K562 (cell line): Measurements from ENCODE around the gene CUL9. TPM values are rescaled to one million over a fixed set of nuclear protein-coding genes. Genes with fewer than 3 reads are reported as not detected.

Experiments used
- ATAC-seq: fragments of 200-7000 bp; cut with Tn5 transposase; 3 replicates; pipeline ENCODE4 v1.9.1; 2020; ENCODE audit warnings: moderate library complexity
- BruUV-seq: library from RNA; stranded (reverse); fragments of 400-500 nt; replicated peaks from 2 replicates; lab custom pipeline; 2021; lab: Mats Ljungman, UMichigan
- CTCF ChIA-PET: fragments of 300-600 bp; formaldehyde crosslinking; extraction: SDS; loops from one replicate; lab custom pipeline; 2021; ENCODE audit warnings: low intra/inter-chr PET ratio; lab: Yijun Ruan, JAX
- POLR2A ChIA-PET: fragments of 300-600, 350-650 bp; sonication (Branson Sonifier 250); formaldehyde crosslinking; extraction: SDS; loops from one replicate; lab custom pipeline; 2021; ENCODE audit warnings: antibody characterized with exemption, inconsistent platforms; lab: Yijun Ruan, JAX
- DNase-seq, 4 experiments: peaks; one replicate each; pipeline versions ENCODE4 v3.0.0 to v3.0.0-alpha.2; 2011 to 2018; ENCODE audit warnings: low spot score in 3 of 4, mixed read lengths in 3 of 4; ENCODE audit errors: extremely low read depth in 1 of 4
- FAIRE-seq: peaks from 2 replicates; lab custom pipeline; 2011; peaks lifted over from hg19 to GRCh38; lab: Jason Lieb, UNC
- H2AFZ ChIP-seq: 2 replicates; pipeline ENCODE4 v1.6.0; 2011; ENCODE audit warnings: low read depth, low read length, control low read depth, inconsistent platforms
- H3K27ac ChIP-seq: fragments of 200-600 bp; 3 replicates; pipeline ENCODE4 v1.8.0; 2011; ENCODE audit warnings: low read depth, mild to moderate bottlenecking, control low read depth, inconsistent platforms, low read length, moderate library complexity, mixed read lengths; ENCODE audit errors: extremely low read depth
- H3K27me3 ChIP-seq, 2 experiments: fragments of 300-600 bp in 1 of 2; 2 replicates in 1 of 2; 3 replicates in 1 of 2; pipeline versions ENCODE4 v1.6.0 to v1.8.0; 2011; ENCODE audit warnings: inconsistent platforms in 2 of 2, low read length in 2 of 2, mild to moderate bottlenecking in 1 of 2, mixed read lengths in 1 of 2, moderate library complexity in 1 of 2; ENCODE audit not compliant: control insufficient read depth in 2 of 2, insufficient read depth in 2 of 2
- H3K36me3 ChIP-seq: fragments of 300-600 bp; 3 replicates; pipeline ENCODE4 v1.8.0; 2011; ENCODE audit warnings: mild to moderate bottlenecking, low read length, inconsistent platforms; ENCODE audit not compliant: control insufficient read depth, insufficient read depth
- H3K4me1 ChIP-seq, 2 experiments: fragments of 200-600 bp in 1 of 2; replicated peaks in 1 of 2; 2 replicates in 1 of 2; 3 replicates in 1 of 2; pipeline versions ENCODE4 v1.5.1 to v1.8.0; 2011; ENCODE audit warnings: inconsistent platforms in 2 of 2, low read length in 2 of 2, mild to moderate bottlenecking in 1 of 2, mixed read lengths in 1 of 2, moderate library complexity in 1 of 2; ENCODE audit not compliant: control insufficient read depth in 2 of 2, insufficient read depth in 2 of 2
- H3K4me2 ChIP-seq: 2 replicates; pipeline ENCODE4 v1.6.1; 2011; ENCODE audit warnings: low read length, control low read depth, inconsistent platforms, mixed read lengths; ENCODE audit not compliant: insufficient read depth
- H3K4me3 ChIP-seq: fragments of 200-600 bp; sonication (generic), shearing (Covaris generic); 2 replicates; pipeline ENCODE4 v1.5.1; 2016; ENCODE audit warnings: control low read depth, inconsistent platforms
- H3K79me2 ChIP-seq: fragments of 200-600 bp; 3 replicates; pipeline ENCODE4 v1.8.0; 2011; ENCODE audit warnings: low read length, inconsistent platforms; ENCODE audit not compliant: control insufficient read depth, insufficient read depth
- H3K9ac ChIP-seq, 2 experiments: 2 replicates each; pipeline versions ENCODE4 v1.6.0 to v1.6.1; 2011; ENCODE audit warnings: low read depth in 2 of 2, low read length in 2 of 2, control low read depth in 1 of 2, inconsistent platforms in 1 of 2, mild to moderate bottlenecking in 1 of 2, mixed read lengths in 1 of 2; ENCODE audit not compliant: insufficient read depth in 1 of 2
- H3K9me1 ChIP-seq: one replicate; pipeline ENCODE4 v1.6.0; 2011; ENCODE audit warnings: inconsistent platforms, mild to moderate bottlenecking, low read length, moderate library complexity; ENCODE audit not compliant: control insufficient read depth, insufficient read depth
- H3K9me3 ChIP-seq: replicated peaks from 2 replicates; pipeline ENCODE4 v1.5.1; 2011; ENCODE audit warnings: low read depth, low read length, inconsistent platforms; ENCODE audit not compliant: control insufficient read depth, insufficient read depth
- H4K20me1 ChIP-seq: replicated peaks from 2 replicates; pipeline ENCODE4 v1.6.1; 2011; ENCODE audit warnings: low read length, inconsistent platforms, mixed read lengths; ENCODE audit not compliant: control insufficient read depth, insufficient read depth
- CAMTA2 ChIP-seq: fragments of 250-450 bp; sonication (Bioruptor Pico); conservative IDR thresholded peaks from 2 replicates; pipeline ENCODE4 v1.5.1; 2022
- FOS ChIP-seq: IDR thresholded peaks from 3 replicates; pipeline ENCODE4 v1.6.1; 2011; ENCODE audit not compliant: insufficient read length; ENCODE audit errors: extremely low read depth
- KAT8 ChIP-seq: fragments of 450-650 bp; IDR thresholded peaks from 2 replicates; pipeline ENCODE4 v1.6.1; 2016; ENCODE audit warnings: low read depth, mild to moderate bottlenecking
- KDM1A ChIP-seq, 2 experiments: fragments of 450-650 bp; IDR thresholded peaks; 2 replicates each; pipeline ENCODE4 v1.6.1; 2016; ENCODE audit warnings: mild to moderate bottlenecking in 2 of 2
- NR2F6 ChIP-seq: fragments of 450-650 bp; formaldehyde crosslinking; IDR thresholded peaks from 2 replicates; pipeline ENCODE4 v1.4.0; 2020; ENCODE audit warnings: mild to moderate bottlenecking
- NRF1 ChIP-seq, 2 experiments: fragments of 450-650 bp; IDR thresholded peaks in 1 of 2; conservative IDR thresholded peaks in 1 of 2; 2 replicates each; pipeline ENCODE4 v1.6.1; 2014; ENCODE audit warnings: mild to moderate bottlenecking in 2 of 2
- POLR2G ChIP-seq: fragments of 200-400 bp; formaldehyde crosslinking; IDR thresholded peaks from 2 replicates; pipeline ENCODE4 v1.6.1; 2017; ENCODE audit warnings: low read depth, mild to moderate bottlenecking, antibody characterized with exemption, low read length, moderate library complexity
- RBFOX2 ChIP-seq: fragments of 200-400 bp; formaldehyde crosslinking; IDR thresholded peaks from 2 replicates; pipeline ENCODE4 v1.6.1; 2017; ENCODE audit warnings: low read depth, mild to moderate bottlenecking, low read length, moderate library complexity
- SIN3A ChIP-seq, 2 experiments: fragments of 150-350 bp in 1 of 2; IDR thresholded peaks; 2 replicates each; pipeline ENCODE4 v1.6.1; 2011 to 2016; ENCODE audit warnings: borderline replicate concordance in 2 of 2, low read depth in 2 of 2, low read length in 2 of 2, mild to moderate bottlenecking in 2 of 2, moderate library complexity in 2 of 2; ENCODE audit not compliant: control insufficient read depth in 1 of 2
- SRF ChIP-seq, 2 experiments: fragments of 250-450, 450-650 bp in 1 of 2; sonication (Bioruptor Pico) in 1 of 2; sonication (generic) in 1 of 2; formaldehyde crosslinking; IDR thresholded peaks; 2 replicates each; pipeline versions ENCODE4 v1.5.0 to v1.5.1; 2020 to 2022; ENCODE audit warnings: mild to moderate bottlenecking in 1 of 2, missing genetic modification reagents in 1 of 2
- WGBS: fragments of 100-300 bp; shearing (Covaris generic); methylation state at CpG from one replicate; pipeline ENCODE4 v1.1.6; 2016; ENCODE audit warnings: low coverage, mixed read lengths; ENCODE audit not compliant: insufficient coverage; ENCODE audit errors: missing lambda C conversion rate; 5-methylcytosine and 5-hydroxymethylcytosine counted together
- in situ Hi-C: fragments of 300-500 bp; cut with MboI; formaldehyde crosslinking; loops from 4 replicates; pipeline ENCODE4 v1.15.0; 2018; ENCODE audit warnings: inconsistent platforms, mixed read lengths
- intact Hi-C: fragments of 100-400 bp; cut with micrococcal nuclease; formaldehyde crosslinking; loops from 2 replicates; pipeline ENCODE4 v1.14.2; 2022
- polyA plus RNA-seq, 8 experiments: library from polyadenylated mRNA; depleted of rRNA in 4 of 8; stranded (reverse) in 5 of 8; unstranded in 3 of 8; fragments of >200 nt; fragmentation: Nextera tagmentation in 2 of 8; fragmentation: Illumina TruSeq in 1 of 8; extraction: Ambion mirVana in 2 of 8; extraction: Trizol in 1 of 8; gene quantifications; 2 replicates each; pipeline versions ENCODE4 v1.2.1 to v1.2.3, GENCODE V29; 2011 to 2014; ENCODE audit warnings: inconsistent platforms in 1 of 8, missing spikeins in 1 of 8
- total RNA-seq, 7 experiments: library from RNA; depleted of rRNA in 6 of 7; stranded (reverse); fragments of >200 nt in 6 of 7; fragmentation: Illumina TruSeq in 2 of 7; extraction: Trizol in 2 of 7; gene quantifications; 2 replicates each; pipeline versions ENCODE4 v1.2.1 to v1.2.3, GENCODE V29; 2011 to 2021; ENCODE audit warnings: low replicate concordance in 1 of 7
- TF ChIP-seq, protein P1 (sequence below): sonication (generic); formaldehyde crosslinking; IDR thresholded peaks from 2 replicates; pipeline ENCODE4 v1.8.0; 2022; ENCODE audit warnings: missing genetic modification reagents, mild to moderate bottlenecking, moderate library complexity, borderline replicate concordance

The CUL9 gene
- total and polyA plus RNA-seq, 9 of the 15 experiments (the other 6 are each of a cell fraction or from before 2014, with no cell fraction given) = 0.50 to 20.7 (median 6.6) TPM

DNA sequence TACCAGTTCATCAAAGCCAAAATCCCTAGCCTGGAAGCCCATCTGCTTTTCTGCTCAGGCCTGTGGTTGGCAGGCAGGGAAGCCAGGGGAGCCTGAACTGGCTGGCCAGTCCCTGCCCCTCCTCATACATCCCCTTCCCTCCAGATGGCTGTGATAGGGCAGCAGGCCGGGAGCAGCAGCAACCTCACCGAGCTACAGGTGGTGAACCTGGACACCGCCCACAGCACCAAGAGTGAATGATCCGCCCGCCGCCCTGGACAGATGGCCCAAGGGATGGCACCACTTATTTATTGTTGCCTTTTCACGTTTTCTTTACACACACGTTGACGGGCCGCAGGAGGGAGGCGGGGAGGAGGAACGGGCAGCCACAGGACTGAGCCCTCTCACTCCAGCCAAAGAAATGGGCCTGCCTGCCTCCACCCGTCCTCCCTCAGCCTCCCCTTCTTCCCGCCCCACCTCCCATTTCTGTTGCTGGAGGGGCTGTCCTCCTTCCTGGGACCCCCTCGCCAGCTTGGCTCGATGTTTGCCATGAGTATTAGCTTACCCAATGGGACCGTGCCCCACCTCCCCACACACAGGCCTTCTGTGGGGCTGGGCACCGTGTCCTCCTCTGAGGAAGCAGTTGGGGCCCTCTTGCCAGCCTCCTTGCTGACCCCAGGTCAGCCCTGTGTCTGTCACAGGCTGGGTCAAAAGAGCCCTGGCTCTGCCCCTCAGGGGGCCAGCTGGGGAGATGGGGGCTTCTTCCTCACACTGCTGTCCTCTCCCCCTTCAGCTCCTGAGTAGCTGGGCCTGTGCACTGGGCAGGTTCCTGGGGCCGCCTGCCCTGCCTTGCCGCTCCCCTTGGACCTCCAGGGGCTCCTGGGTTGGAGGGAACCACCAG lies 2.8 kb upstream of the CUL9 start:
- H3K4me1 ChIP-seq = peaks cover 43 to 59% of the 10 kb centered on the region in 2 experiments
- WGBS = 89% methylated on average over 18 of the region's 20 CpGs
- H3K9ac ChIP-seq = peak overlapping the region in 1 of 2 experiments; percentile 80; a peak in 2 of 4 replicates
- in situ Hi-C loops = no loop called here
- H3K9me3 ChIP-seq = no peaks in the 10 kb centered on the region
- H2AFZ ChIP-seq = no peak overlapping the region
- FAIRE-seq = no peak
- H3K4me3 ChIP-seq = no peak overlapping the region
- no peaks in the 10 kb centered on the region for H3K27me3 ChIP-seq
- no TSS peak for BruUV-seq
- TF ChIP-seq KDM1A (IDR thresholded peaks at IDR 0.05) = no peak
- TF ChIP-seq NR2F6 (CRISPR knock-in tag) = no peak
- TF ChIP-seq RBFOX2 = peak; percentile 56
- TF ChIP-seq NRF1 (conservative IDR thresholded peaks at IDR 0.05 in 1 of 2, IDR thresholded peaks at IDR 0.05 in 1 of 2) = no peak
- TF ChIP-seq FOS = no peak
- peak; percentile 10 to 26; a peak in 2 of 4 replicates for TF ChIP-seq SRF (CRISPR knock-in tag; IDR thresholded peaks at IDR 0.05)
- 0 out of 2 replicates have a peak, but pooled peaks have one; percentile 39 for TF ChIP-seq POLR2G
- TF ChIP-seq KAT8 = no peak
- no peak for TF ChIP-seq CAMTA2 (CRISPR knock-in tag)
- TF ChIP-seq SIN3A (IDR thresholded peaks at IDR 0.05; ENCODE audit: borderline replicate concordance in 2 of 2, control insufficient read depth in 1 of 2, low read depth in 2 of 2, low read length in 2 of 2) = no peak
- TF ChIP-seq, protein P1, sequence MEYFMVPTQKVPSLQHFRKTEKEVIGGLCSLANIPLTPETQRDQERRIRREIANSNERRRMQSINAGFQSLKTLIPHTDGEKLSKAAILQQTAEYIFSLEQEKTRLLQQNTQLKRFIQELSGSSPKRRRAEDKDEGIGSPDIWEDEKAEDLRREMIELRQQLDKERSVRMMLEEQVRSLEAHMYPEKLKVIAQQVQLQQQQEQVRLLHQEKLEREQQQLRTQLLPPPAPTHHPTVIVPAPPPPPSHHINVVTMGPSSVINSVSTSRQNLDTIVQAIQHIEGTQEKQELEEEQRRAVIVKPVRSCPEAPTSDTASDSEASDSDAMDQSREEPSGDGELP (CRISPR knock-in tag) = peak; percentile 31; the same call in 1 of the 2 replicates
- TF ChIP-seq, all 486 proteins: peak for 4
- CTCF ChIA-PET = no interaction called here
- DNase-seq (peak in 2 of 4 experiments; percentile 33 to 37), ATAC-seq (no peak)
- Histone ChIP-seq H3K4me2 (no peak overlapping the region), H4K20me1 (peaks cover 12% of the 10 kb centered on the region), H3K27ac (no peak overlapping the region), H3K36me3 (peaks cover 59% of the 10 kb centered on the region), H3K9me1 (peaks cover 3% of the 10 kb centered on the region), H3K79me2 (peaks cover 35% of the 10 kb centered on the region)
- intact Hi-C loops = no loop called here
- POLR2A ChIA-PET = interaction anchor here (1.0 to 4.0 kb wide), 4 partner anchors 7 to 36 kb away, joined by 3 to 40 read pairs (median 4); partner anchors contain the start of gene SRF
